Measurements from ENCODE around the gene OR6C74. TPM values are rescaled to one million over a fixed set of nuclear protein-coding genes. Genes with fewer than 3 reads are reported as not detected.

Gene OR6C74
- not detected for polyA plus RNA-seq (ENCODE audit: insufficient read length in 10 of 10)
- long read RNA-seq, donor 1 = 0 reads
- long read RNA-seq, donor 2 = 0 reads
- long read RNA-seq, donor 3 = 0 reads
- long read RNA-seq, donor 4 = 0 reads
- long read RNA-seq, donor 5 = 0 reads
- long read RNA-seq, donor 6 = 0 reads
- long read RNA-seq, donor 7 = 0 reads
- long read RNA-seq, donor 8 = 0 reads
- long read RNA-seq, donor 9 = 0 reads

- no peak for DNase-seq
Observed at GRCh38 chr12:55244309-55244708, at the start of gene OR6C74. TSS of gene OR6C74 (plus strand) at chr12:55244609. CDS start at chr12:55247288, 2,679 bp downstream.

GRCh38 chr12:55220725-55221124 is 23.7 kb upstream of the OR6C74 start, which contains the start of gene OR10A7:
TSS of gene OR10A7 (plus strand) at chr12:55221025. CDS start at chr12:55221025, 0 bp downstream.
- no peak for DNase-seq

- no peak for DNase-seq
Observed at GRCh38 chr12:55226523-55226922, 17.9 kb upstream of the OR6C74 start.

- no peak for DNase-seq
Observed at GRCh38 chr12:55227643-55228042, 16.8 kb upstream of the OR6C74 start.

GRCh38 chr12:55246159-55246558 is 1.8 kb downstream of the OR6C74 start:
- no peak for DNase-seq

GRCh38 chr12:55250944-55251343 is 6.5 kb downstream of the OR6C74 start:
- no peak for DNase-seq

- no peak for DNase-seq
Observed at GRCh38 chr12:55253281-55253680, 8.9 kb downstream of the OR6C74 start.

GRCh38 chr12:55256831-55257230 is 12.4 kb downstream of the OR6C74 start:
- DNase-seq = no peak

- no peak for DNase-seq
Observed at GRCh38 chr12:55258303-55258702, 13.9 kb downstream of the OR6C74 start.

- no peak for DNase-seq
Observed at GRCh38 chr12:55280991-55281390, 36.6 kb downstream of the OR6C74 start.

- DNase-seq = no peak
Observed at GRCh38 chr12:55289999-55290398, 45.6 kb downstream of the OR6C74 start.

Other genes starting within 250 kb of the OR6C74 start
- gene NEUROD4, start 224.6 kb upstream of the OR6C74 start, polyA plus RNA-seq (ENCODE audit: insufficient read length in 10 of 10) = not detected
- gene OR9K2, start 118.2 kb upstream of the OR6C74 start, polyA plus RNA-seq (ENCODE audit: insufficient read length in 10 of 10) = not detected
- not detected for gene OR10A7, start 23.6 kb upstream of the OR6C74 start, polyA plus RNA-seq (ENCODE audit: insufficient read length in 10 of 10)
- gene OR6C6, start 52.0 kb downstream of the OR6C74 start, polyA plus RNA-seq (ENCODE audit: insufficient read length in 10 of 10) = under 1 TPM in 1 of 10 donors, not detected in 9; 0.18 TPM
- gene OR6C1, start 69.7 kb downstream of the OR6C74 start, polyA plus RNA-seq (ENCODE audit: insufficient read length in 10 of 10) = not detected
- gene OR6C3, start 86.1 kb downstream of the OR6C74 start, polyA plus RNA-seq (ENCODE audit: insufficient read length in 10 of 10) = not detected
- gene OR6C75, start 118.4 kb downstream of the OR6C74 start, polyA plus RNA-seq (ENCODE audit: insufficient read length in 10 of 10) = under 1 TPM in 1 of 10 donors, not detected in 9; 0.09 TPM
- gene OR6C65, start 155.9 kb downstream of the OR6C74 start, polyA plus RNA-seq (ENCODE audit: insufficient read length in 10 of 10) = not detected
- not detected for gene OR6C76, start 181.6 kb downstream of the OR6C74 start, polyA plus RNA-seq (ENCODE audit: insufficient read length in 10 of 10)
- gene OR6C2, start 199.5 kb downstream of the OR6C74 start, polyA plus RNA-seq (ENCODE audit: insufficient read length in 10 of 10) = not detected
- not detected for gene OR6C70, start 225.5 kb downstream of the OR6C74 start, polyA plus RNA-seq (ENCODE audit: insufficient read length in 10 of 10)
- gene OR6C68, start 247.8 kb downstream of the OR6C74 start, polyA plus RNA-seq (ENCODE audit: insufficient read length in 10 of 10) = not detected

Measured in muscle of back (tissue), 13 donors.